NCI-H187 (cell line): ENCODE measurements around the gene TCERG1.

Experiments
- DNase-seq, 2 experiments: peaks; one replicate each; lab custom pipeline; 2025; lab: John Stamatoyannopoulos, UW

Gene TCERG1

GRCh38 chr5:146446861-146447733, at the start of gene TCERG1:
Gene TCERG1, plus strand, starts transcription at chr5:146447333. Its CDS starts 17 bp downstream, at chr5:146447350.
- DNase-seq, result peak; percentile 95 to 98

- no peak for DNase-seq
These were observed 48.3 kb upstream of the TCERG1 start for GRCh38 chr5:146398826-146399225.

GRCh38 chr5:146399481-146399880, 47.7 kb upstream of the TCERG1 start:
- DNase-seq, result no peak

GRCh38 chr5:146400201-146400600, 46.9 kb upstream of the TCERG1 start:
- no peak for DNase-seq

GRCh38 chr5:146401021-146401420, 46.1 kb upstream of the TCERG1 start:
- DNase-seq, result no peak

- no peak for DNase-seq
These were observed 44.2 kb upstream of the TCERG1 start for GRCh38 chr5:146402949-146403348.

- no peak for DNase-seq
These were observed 38.0 kb upstream of the TCERG1 start for GRCh38 chr5:146409054-146409671.

GRCh38 chr5:146410272-146410671, 36.9 kb upstream of the TCERG1 start:
- DNase-seq, result no peak

- no peak for DNase-seq
These were observed 27.4 kb upstream of the TCERG1 start for GRCh38 chr5:146419696-146420095.

GRCh38 chr5:146425023-146425422, 22.1 kb upstream of the TCERG1 start:
- no peak for DNase-seq

GRCh38 chr5:146426305-146426704, 20.8 kb upstream of the TCERG1 start:
- no peak for DNase-seq

- peak in 1 of 2 experiments; percentile 5 for DNase-seq
These were observed 20.1 kb upstream of the TCERG1 start for GRCh38 chr5:146426853-146427618.

- DNase-seq, result no peak
These were observed 19.5 kb upstream of the TCERG1 start for GRCh38 chr5:146427619-146427997.

GRCh38 chr5:146428658-146429057, 18.5 kb upstream of the TCERG1 start:
- DNase-seq, result no peak

- no peak for DNase-seq
These were observed 6.8 kb upstream of the TCERG1 start for GRCh38 chr5:146440353-146440752.

- DNase-seq, result no peak
These were observed 6.2 kb upstream of the TCERG1 start for GRCh38 chr5:146440870-146441495.

- DNase-seq, result no peak
These were observed 5.2 kb upstream of the TCERG1 start for GRCh38 chr5:146441896-146442295.

- DNase-seq, result no peak
These were observed 724 bp downstream of the TCERG1 start for GRCh38 chr5:146447734-146448380.

GRCh38 chr5:146448783-146449519, 1.8 kb downstream of the TCERG1 start:
- no peak for DNase-seq

GRCh38 chr5:146450002-146450401, 2.9 kb downstream of the TCERG1 start:
- DNase-seq, result no peak

- DNase-seq, result no peak
These were observed 4.3 kb downstream of the TCERG1 start for GRCh38 chr5:146451411-146451810.
